ENCODE data around the gene MINK1. TPM values are rescaled to one million over a fixed set of nuclear protein-coding genes. Genes with fewer than 3 reads are reported as not detected.

Gene MINK1
- total RNA-seq, 1 donor from 2014 or later, result 65.3 TPM

DNA sequence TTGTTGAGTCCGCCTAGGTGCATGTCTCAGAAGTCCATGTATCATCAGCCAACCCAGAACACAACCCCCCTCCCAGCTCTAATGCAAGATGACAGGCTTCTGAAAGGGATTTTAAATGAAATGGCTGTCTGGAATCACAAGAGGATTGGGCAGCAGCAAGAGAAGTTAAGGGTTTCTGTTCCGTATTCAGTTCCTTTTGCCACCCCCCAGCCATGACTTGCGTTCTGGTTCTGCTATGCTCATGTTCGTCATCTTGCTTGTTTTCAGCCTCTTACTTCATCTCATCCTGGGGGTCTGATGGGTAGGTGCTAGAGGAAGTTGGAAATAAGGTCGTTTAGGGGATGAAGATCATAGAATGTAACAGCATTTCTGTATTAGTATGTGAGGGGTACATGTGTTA lies 12.0 kb downstream of the MINK1 start:
- no peak overlapping the region for H3K27ac Mint-ChIP-seq
- H3K4me3 Mint-ChIP-seq, result no peak overlapping the region
- ChIA-PET CTCF (no interaction called here), POLR2A (no interaction called here)
- H3K4me1 Mint-ChIP-seq, result peaks cover 28% of the 10 kb centered on the region
- H3K9me3 Mint-ChIP-seq, result no peaks in the 10 kb centered on the region
- DNase-seq (no peak), ATAC-seq (ENCODE audit: low read depth) (no peak)
- no peaks in the 10 kb centered on the region for H3K27me3 Mint-ChIP-seq
- TF ChIP-seq, protein P1, sequence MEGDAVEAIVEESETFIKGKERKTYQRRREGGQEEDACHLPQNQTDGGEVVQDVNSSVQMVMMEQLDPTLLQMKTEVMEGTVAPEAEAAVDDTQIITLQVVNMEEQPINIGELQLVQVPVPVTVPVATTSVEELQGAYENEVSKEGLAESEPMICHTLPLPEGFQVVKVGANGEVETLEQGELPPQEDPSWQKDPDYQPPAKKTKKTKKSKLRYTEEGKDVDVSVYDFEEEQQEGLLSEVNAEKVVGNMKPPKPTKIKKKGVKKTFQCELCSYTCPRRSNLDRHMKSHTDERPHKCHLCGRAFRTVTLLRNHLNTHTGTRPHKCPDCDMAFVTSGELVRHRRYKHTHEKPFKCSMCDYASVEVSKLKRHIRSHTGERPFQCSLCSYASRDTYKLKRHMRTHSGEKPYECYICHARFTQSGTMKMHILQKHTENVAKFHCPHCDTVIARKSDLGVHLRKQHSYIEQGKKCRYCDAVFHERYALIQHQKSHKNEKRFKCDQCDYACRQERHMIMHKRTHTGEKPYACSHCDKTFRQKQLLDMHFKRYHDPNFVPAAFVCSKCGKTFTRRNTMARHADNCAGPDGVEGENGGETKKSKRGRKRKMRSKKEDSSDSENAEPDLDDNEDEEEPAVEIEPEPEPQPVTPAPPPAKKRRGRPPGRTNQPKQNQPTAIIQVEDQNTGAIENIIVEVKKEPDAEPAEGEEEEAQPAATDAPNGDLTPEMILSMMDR (IDR thresholded peaks at IDR 0.05), result no peak
- intact Hi-C loops (cut with micrococcal nuclease), result no loop called here
- H3K36me3 Mint-ChIP-seq (ENCODE audit: low read depth), result peaks cover 5% of the 10 kb centered on the region

GRCh38 chr17:4846635-4847390 lies 13.7 kb downstream of the MINK1 start:
- intact Hi-C loops (cut with micrococcal nuclease), result no loop called here
- H3K36me3 Mint-ChIP-seq (ENCODE audit: low read depth), result peaks cover 5% of the 10 kb centered on the region
- ChIA-PET CTCF (no interaction called here), POLR2A (no interaction called here)
- TF ChIP-seq, protein P1 (IDR thresholded peaks at IDR 0.05), result no peak
- no peaks in the 10 kb centered on the region for H3K27me3 Mint-ChIP-seq
- no peak overlapping the region for H3K4me3 Mint-ChIP-seq
- no peak for DNase-seq
- no peak overlapping the region for H3K27ac Mint-ChIP-seq
- H3K4me1 Mint-ChIP-seq, result peaks cover 20% of the 10 kb centered on the region
- no peaks in the 10 kb centered on the region for H3K9me3 Mint-ChIP-seq
- no peak for ATAC-seq (ENCODE audit: low read depth)

DNA sequence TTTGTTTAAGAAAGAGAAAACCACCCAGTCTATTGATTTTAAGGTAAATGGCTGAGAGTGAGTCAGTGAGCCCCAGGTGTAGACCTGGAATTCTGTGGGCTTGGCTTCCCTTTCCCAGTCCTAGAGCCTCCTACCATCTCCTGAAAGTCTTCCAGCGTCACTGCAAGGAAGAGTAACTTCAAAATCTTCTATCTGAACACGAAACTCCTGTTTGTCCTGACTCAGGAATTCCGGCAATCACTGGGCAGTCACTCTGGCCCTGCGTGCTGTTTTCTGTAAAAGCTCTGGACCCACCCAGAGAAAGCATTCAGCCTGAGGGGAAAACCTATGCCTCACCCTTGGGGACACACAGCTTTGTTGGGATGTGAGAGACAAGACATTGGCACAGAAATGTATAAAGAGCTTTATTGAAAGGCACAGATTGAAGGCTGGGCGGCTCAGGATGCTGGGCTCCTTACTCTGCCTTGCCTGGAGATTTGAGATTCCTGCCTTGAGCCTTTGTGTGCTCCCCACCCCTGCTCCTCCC lies 15.9 kb downstream of the MINK1 start:
- peaks cover 15% of the 10 kb centered on the region for H3K4me1 Mint-ChIP-seq
- H3K36me3 Mint-ChIP-seq (ENCODE audit: low read depth), result peaks cover 11% of the 10 kb centered on the region
- TF ChIP-seq, protein P1 (IDR thresholded peaks at IDR 0.05), result no peak
- POLR2A ChIA-PET, result no interaction called here
- H3K27me3 Mint-ChIP-seq, result no peaks in the 10 kb centered on the region
- intact Hi-C loops (cut with micrococcal nuclease), result no loop called here
- no peak overlapping the region for H3K4me3 Mint-ChIP-seq
- ATAC-seq (ENCODE audit: low read depth), result no peak
- no peak overlapping the region for H3K27ac Mint-ChIP-seq
- CTCF ChIA-PET, result no interaction called here
- no peaks in the 10 kb centered on the region for H3K9me3 Mint-ChIP-seq
- DNase-seq, result no peak

DNA sequence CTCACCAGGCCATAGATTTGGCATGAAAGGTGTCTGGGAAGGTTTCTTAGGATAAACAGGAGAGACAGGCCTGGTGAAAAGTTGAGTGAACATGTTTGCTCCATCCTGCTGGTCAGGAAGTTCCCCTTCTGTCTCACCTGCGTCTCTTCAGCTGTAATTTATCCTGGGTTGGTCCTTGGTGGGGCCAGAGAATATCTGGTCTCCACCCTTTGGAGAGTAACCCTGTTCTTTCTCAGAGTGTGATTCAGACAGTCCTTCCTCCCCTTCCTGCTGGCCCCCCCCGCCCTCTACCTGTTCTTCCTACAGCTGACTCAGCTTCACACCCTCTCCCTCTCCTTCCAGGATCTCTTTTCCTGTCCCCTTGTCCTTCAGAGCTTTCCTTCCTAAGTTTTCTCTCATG lies 17.1 kb downstream of the MINK1 start:
- ATAC-seq (ENCODE audit: low read depth) (no peak), DNase-seq (no peak)
- TF ChIP-seq, protein P1 (IDR thresholded peaks at IDR 0.05), result no peak
- no peaks in the 10 kb centered on the region for H3K27me3 Mint-ChIP-seq
- H3K4me3 Mint-ChIP-seq, result no peak overlapping the region
- POLR2A ChIA-PET, result interaction anchor here (0.6 kb wide), 1 partner anchor 266 kb away, joined by 8 read pairs; the partner anchor contains the start of gene SMTNL2
- no peaks in the 10 kb centered on the region for H3K9me3 Mint-ChIP-seq
- peaks cover 17% of the 10 kb centered on the region for H3K36me3 Mint-ChIP-seq (ENCODE audit: low read depth)
- intact Hi-C loops (cut with micrococcal nuclease), result no loop called here
- H3K4me1 Mint-ChIP-seq, result peaks cover 12% of the 10 kb centered on the region
- H3K27ac Mint-ChIP-seq, result no peak overlapping the region
- CTCF ChIA-PET, result no interaction called here

DNA sequence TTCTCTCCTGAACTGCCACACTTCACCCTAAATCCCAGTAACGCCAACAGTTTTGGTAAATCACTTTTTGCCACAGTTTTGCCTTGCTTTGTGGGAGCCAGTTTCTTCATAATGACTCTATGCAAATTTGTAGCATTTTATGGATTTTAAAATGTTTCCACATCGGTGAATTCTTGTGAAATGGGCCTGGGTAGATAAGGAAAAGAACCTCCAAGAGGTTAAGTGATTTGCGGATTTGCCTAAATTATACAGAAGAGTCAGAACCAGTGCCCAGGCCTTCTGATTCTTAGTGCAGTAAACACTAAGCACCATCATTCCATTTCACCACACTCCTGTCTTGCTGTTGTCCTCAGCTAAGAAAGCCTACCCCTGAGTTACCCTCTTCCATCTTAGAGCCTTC lies 17.9 kb downstream of the MINK1 start:
- intact Hi-C loops (cut with micrococcal nuclease), result no loop called here
- no peak overlapping the region for H3K27ac Mint-ChIP-seq
- POLR2A ChIA-PET, result interaction anchor here (0.6 kb wide), 1 partner anchor 267 kb away, joined by 8 read pairs; the partner anchor contains the start of gene SMTNL2

More for the DNA sequence above, 17.9 kb downstream of the MINK1 start:
- Mint-ChIP-seq H3K4me1 (peaks cover 12% of the 10 kb centered on the region), H3K27me3 (no peaks in the 10 kb centered on the region), H3K9me3 (no peaks in the 10 kb centered on the region), H3K4me3 (no peak overlapping the region), H3K36me3 (ENCODE audit: low read depth) (peaks cover 16% of the 10 kb centered on the region)
- no peak for DNase-seq
- TF ChIP-seq, protein P1 (IDR thresholded peaks at IDR 0.05), result no peak
- no peak for ATAC-seq (ENCODE audit: low read depth)
- CTCF ChIA-PET, result no interaction called here
